AML-193 (cell line): Measurements from ENCODE around the gene COPS8.

ENCODE experiments used
- DNase-seq, 2 experiments: peaks; one replicate each; lab custom pipeline; 2025; lab: John Stamatoyannopoulos, UW

Gene COPS8

DNA sequence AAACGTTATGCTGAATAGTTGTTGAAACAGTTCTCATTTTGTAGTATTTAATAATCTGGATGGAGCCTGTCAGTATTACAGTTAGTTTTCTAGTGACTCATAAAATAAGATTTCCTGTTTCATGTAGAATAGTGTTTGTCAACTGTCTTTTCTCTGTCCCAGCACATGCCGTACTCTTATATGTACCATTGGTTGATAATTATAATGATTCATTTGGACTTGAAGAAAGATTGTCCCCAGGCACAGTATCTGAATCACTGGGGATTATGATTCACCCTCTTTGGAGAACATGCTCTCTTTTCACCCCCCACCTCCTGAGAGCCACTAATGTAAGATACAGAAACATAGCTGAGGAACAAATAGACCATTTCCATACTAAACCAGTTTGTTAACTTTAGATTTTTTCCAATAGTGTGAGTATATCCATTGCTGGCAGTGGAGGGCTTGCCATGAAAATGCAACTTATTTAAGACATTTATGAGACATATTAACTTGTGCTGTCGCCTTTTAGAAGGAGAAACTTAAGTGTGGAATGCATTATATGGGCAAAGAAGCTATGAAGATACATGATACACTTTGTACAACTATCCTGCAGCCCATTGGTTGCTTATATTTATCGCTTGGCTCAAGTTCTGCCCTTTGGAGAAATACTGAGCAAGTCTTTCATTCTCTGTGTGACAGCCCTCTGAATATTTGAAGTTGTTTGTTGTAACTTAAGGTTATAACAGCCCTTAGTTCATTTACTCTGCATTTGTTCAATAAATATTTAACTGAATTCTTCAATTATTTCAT lies 12.4 kb downstream of the COPS8 start:
- DNase-seq, result no peak

DNA sequence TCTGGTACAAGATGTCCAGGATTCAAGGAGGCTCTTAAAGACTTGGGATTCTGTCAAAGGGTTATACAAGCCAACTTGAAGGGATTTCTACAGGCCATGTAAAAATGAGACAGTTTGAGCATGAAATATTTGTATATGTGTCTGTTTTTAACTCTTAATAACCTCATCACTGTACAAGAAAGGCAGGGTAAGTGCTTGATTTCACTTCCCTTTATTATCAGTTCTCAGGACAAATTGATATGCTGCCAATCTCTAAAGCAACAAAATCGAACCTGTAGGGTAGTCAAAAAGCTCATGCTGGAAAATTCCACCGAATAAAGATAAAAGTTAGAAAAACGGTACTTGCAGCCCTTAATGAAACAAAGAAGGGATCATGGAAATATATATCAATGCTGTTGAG lies 14.1 kb downstream of the COPS8 start:
- no peak for DNase-seq

DNA sequence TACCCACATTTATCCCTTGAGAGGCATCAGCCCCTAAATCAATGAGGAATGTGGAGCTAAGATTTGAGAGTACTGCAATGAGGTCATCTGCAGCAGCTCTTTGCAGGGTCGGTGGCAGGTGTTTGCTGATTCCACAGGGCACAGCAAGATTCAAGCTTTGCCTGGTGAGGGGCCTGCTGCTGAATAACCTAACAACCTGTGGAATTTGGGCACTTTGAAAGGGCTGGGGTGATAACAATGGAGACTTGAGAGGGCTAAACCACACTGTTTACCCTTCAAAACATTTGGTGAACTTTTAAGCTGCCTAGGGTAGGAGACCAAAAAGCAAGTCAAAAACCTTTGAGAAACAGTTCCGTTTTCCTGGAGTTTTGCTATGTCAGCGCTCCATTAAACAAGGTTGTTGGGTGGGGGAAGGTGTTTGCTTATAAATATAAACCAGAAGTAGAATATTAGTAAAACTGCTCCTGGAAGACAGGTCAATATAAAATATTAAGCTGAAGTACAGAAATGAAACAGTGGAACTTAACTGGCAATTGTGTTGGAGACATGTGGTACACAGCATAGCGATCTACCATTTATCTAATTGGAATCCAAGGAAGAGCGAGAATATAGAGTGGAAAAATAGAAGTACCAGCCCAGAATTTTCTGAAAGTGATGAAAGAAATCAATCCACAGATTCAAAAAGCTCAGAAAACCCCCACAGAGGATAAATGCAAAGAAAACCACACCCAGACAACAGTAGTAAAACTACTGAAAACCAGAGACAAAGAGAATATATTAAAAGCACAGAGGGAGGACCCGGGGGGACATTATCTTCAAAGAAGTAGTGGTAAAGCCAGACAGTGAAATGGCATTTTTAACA lies 15.7 kb downstream of the COPS8 start:
- DNase-seq, result no peak

DNA sequence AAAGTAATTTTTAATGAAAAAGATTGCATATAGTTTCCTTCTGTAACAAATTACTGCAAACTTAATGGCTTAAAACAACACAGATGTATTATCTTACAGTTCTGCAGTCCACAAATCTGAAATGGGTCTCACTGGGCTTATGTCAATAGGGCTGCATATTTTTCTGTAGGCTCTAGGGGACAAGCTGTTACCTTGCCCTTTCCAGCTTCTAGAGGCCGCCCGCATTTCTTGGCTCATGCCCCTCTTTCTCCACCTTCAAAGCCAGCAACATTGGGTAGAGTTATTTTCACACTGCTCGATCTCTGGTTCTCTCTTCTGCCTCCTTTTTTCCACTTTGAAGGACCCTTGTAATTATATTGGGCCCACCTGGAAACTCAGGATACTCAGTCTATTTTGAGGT lies 16.7 kb downstream of the COPS8 start:
- no peak for DNase-seq

DNA sequence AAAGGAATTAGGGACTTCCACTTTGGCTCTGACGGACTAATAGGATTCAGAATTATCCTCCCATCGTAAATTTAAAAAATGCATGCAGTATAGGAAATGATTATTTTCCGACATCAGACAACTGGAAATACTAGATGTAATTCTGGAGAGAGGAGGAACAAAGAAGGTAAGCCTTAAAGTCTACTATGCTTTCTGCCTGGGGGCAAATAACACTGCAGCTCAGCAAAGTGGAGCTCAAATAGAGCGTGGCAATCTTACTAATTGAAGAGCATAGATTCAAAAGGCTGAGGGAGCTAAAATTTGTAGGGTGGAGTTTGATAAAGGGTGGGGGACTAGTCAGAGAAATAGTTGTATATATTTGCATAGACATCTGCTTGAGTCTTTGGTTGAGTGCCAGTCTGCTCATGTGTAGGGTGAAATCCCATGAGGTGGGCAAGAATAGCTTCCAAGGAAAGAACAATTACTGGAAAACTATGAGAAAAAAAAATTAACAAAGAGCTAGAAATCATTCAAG lies 23.8 kb downstream of the COPS8 start:
- no peak for DNase-seq

DNA sequence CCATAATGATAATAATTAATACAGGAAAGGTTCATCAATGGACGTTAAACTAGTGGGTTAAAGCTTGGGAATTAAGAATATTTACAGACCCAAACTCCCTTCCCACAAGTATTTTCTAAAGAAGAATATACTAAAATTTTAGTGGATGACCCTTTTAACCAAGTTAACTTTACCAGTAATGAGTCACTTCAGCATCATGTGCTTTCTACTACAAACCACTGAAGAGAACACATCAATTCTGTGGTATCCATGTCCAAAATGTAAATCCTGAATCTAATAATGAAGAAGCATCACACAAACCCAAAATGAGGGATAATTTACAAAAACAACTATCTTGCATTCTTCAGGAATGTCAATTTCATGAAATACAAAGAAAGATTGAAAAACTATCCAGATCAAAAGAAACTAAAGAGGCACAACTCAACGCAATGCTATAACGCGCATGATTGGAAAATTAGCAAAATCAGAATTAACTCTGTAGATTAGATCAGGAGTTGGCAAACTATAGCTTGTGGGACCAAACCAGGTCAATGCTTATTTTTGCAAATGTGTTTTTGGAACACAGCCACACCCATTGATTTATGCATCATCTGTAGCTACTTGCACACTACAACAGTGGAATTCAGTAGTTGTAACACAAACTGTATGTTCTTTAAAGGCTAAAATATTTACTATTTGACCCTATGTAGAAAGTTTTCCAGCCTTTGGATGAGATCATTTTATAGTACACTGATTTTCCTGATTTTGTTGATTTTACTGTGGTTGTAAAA lies 27.5 kb downstream of the COPS8 start:
- DNase-seq, result no peak

DNA sequence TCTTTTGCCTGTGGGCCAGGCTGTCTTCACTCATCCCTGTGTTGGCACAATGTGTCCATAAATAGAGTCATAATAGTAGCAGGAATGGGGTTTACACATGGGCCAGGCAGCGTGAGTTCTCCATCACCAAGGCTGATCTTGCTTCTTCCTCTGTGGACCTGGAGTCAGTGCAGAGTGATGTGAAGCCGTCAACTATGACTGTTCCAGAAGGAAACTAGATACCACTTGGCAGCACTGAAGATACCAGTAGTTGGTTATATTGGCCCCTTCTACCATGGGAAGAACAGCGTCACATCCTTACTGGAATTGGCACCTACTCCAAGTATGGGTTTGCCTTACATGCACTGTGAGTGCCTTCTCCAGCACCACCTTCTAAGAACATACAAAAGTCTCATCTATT lies 30.2 kb downstream of the COPS8 start:
- no peak for DNase-seq

DNA sequence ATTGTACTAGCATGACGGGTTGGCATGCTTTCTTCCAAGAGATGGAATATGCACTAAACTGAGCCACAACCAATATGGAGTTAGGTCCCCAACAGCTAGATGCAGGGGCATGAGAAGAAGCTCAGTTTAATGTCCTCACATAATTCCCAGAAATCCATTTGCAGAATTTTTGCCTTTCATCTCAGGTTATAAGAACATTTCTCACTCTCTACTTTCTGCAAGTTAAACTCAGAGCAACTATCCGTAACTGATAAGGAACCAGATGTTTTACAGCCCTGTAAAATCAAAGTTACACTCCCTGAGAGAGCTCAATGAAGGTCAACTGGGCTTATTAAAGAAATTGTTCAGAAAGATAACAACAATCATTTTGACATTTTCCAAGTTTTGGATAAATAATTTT lies 30.7 kb downstream of the COPS8 start:
- no peak for DNase-seq

DNA sequence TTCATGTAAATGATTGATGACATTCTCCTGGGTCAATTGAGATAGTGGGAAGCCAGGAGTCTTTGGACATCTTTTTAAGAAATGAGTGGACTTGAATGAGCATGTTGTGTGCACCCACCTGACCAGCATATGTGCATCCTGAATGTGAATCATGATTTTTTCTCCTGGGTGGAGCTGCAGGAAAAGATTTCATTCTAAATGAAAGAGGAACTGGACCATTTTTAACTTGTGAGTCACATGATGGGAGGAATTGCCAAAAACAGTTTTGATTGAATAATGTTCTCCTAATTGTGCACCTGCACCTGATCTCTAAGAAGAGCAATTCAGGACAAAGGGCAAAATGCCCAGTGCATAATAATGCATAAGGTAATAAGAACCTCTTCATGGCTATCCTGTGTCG lies 32.3 kb downstream of the COPS8 start:
- DNase-seq, result no peak

DNA sequence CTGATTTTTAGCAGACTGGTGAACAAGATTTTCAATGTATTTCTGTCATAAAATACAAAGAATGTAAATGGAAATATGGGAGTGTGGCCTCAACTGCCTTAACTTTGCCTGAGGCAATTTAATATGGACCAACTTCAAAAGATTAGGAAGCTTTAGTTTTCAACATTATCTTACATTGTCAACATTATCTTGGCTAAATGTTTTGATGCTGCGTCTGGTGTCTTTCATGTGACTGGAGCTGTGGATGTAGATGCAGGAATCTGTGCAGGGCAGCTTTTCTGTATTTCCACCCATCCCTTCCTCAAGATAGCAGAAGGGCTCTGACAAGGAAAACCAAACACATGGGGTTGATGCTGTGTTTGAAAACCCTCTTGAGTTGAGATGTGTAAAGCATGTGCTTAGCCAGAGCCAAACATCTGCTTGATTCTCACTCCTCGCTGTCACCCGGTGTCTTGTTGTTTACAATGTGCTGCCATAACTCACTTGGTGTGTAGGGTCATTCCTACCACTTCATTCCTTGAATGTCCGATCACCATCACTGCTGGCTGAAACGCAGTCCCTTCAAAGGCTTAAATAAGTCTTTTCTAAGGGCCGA lies 33.0 kb downstream of the COPS8 start:
- no peak for DNase-seq

DNA sequence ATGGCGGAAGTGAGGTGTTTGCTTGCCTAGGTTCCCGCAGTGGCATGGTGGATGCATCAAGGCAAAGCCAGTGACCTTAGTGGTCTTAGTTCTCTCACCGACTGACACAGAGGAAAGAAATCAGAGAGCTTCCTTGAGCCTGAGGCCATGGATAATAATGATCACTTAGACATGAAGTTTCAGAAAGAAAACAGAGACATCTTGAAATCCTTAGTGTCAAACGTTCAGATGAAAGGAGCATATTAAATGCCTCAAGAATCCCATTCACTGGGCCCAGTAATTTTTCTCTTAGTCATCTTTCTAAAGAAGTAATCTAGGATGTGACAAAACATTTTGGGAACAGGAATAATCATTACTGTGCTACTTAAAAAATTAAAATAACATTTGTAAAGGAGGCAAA lies 35.2 kb downstream of the COPS8 start:
- no peak for DNase-seq

DNA sequence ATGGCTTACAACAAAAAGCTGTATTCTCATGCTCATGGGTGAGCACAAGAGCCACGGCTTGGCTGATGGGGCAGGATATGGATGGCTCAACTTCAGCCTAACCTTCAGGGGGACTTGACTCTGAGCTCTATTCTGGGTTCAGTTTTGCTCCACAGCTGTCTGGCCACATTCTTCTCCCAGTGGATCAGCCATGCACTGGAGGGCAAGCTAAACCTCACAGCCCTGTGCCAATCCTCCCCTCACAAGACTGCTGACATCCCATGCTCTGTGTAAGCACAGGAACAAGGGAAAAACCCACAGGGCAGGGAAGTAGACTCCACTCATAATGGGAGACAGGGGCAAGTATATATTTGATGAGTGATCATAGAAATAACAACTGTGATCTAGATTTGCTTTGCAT lies 35.6 kb downstream of the COPS8 start:
- no peak for DNase-seq

DNA sequence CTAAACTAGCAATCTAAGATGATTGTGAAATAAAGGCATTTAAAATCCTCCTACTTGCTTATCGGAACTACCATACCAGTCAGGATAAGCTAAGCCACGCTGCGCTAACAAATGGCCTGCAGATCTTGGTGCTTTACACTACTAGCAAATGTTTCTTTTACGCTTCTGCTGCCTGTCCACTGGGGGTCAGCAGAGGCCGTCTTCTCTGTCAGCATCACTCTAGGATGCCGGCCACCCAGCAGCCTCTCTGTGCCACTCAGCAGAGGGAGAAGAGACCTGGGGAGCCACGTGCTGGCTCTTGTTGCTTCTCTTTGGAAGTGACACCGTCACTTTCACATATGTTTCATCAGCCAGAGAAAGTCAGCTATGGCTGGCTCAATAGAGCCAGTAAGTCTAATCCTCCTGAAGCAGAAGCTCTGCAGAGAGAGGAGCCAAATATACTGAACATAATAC lies 36.6 kb downstream of the COPS8 start:
- DNase-seq, result peak; percentile 33 to 53

DNA sequence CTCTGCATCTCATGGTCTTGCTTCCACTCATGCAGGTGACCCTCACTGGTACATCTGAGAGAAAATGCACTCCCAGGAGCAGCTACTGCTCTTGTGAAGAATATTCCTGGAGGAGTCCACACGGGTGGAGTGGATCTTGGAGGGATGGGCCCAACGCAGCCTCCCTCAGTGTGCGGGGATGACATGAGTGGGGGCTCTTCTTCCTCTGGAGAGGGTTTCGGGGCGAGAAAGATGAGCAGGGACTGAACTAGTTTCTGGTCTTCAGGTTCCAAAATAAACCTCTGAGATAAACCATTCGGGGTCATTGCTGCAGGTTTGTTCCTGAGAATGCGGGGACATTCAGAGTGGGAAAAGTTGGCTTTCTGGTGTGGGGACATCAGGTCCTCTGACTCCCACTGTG lies 39.1 kb downstream of the COPS8 start:
- DNase-seq, result no peak

DNA sequence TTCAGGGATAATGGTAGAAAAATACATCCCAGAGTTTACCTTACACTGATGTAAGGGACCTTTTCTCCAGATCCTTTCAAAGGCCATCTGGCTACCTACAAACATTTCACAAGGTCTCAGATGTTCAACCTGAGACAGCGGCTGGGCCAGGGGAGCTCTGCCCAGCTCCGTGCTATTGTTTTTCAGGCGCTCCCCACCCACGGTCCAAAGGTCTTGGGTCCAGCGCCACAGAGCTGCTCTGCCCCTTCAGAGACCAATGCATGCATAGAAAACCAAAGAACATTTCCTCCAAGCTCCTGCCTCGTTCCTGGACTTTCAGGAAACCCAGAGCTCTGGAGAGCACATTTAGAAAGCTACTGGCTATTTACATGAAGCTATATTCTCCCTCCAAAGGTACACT lies 40.3 kb downstream of the COPS8 start:
- DNase-seq, result no peak

DNA sequence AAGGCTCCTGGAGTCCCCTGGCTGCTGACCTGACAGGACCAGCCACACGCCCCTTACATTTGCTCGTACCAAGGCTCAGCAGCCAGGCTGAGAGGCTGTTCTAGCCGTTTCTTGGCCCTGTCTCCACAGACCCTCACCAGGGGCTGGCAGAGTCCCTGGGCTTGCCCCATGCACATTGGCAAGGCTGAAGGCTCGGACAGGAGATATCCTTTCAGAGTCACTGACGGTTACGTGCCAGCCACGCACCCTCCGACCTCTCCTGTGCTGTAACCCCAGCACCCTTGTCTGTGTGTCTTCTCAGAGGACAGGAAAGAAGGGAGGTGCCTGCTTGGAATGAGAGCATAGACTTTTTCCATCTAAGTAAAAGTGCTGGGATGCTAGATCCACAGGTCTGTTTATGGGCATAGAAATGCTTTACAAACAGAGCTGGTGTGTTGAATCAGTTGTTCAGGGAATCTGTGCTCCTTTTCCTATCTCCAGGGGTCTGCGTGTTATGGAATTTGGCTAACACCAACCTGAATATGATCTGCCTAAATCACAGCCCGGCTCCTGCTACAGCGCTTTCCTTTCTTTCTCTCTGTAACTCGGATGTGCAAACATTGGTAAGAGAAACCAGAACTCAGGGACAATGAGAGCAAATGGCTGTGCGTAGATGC lies 41.0 kb downstream of the COPS8 start:
- DNase-seq, result no peak

DNA sequence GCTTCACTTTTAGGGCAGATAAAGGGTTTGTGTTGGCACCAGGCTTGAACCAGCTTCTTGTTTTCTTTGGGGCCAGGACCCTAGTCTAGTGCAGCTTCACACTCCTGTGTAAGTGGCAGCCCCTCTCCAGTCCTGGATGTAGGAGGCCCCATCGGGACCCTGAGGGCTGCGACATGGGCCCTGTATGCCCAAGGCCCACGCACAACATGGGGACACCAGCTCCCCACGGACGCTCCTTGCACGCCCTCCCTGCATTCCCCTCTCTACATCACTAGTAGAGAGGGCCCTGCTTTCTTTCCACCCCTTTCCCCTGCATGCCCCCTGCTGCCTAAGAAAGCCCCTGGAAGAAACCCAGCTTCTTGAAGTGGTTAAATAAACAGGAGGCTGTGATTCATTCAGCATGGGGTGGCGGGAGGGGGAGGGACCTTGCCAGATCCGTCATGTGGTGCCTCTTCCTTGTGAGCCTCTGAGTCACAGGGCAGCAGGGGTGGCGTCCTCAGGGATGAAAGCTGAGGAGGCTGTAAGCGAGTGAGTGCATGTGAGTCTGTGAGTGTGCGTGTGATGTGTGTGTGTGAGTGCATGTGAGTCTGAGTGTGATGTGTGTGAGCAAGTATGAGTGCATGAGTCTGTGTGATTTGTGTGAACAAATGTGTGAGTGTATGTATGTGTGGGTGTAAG lies 42.5 kb downstream of the COPS8 start:
- DNase-seq, result no peak

DNA sequence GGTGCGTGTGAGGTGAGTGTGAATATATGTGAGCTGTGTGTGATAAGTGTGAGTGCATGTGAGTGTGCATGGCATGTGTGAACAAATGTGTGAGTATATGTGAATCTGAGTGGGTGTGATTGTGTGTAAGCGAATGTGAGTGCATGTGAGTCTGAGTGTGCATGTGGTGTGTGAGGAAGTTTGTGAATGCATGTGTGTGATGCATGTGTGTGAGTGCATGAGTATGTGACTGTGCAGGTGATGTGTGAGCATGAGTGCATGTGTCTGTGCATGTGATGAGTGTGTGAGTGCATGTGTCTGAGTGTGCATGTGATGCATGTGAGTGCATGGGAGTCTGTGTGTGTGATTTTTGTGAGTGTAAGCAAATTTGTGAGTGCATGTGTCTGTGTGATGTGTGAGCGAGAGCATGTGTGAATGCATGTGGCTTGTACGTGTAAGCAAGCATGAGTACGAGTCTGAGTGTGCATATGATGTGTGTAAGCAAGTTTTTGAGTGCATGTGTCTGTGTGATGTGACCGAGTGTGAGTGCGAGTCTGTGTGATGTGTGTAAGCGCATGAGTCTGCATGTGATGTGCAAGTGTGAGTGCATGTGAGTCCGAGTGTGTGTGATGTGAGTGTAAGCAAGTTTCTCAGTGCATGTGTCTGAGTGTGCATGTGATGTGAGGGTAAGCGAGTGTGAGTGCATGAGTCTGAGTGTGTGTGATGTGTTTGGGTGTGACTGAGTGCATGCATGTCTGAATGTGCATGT lies 43.3 kb downstream of the COPS8 start:
- DNase-seq, result no peak

DNA sequence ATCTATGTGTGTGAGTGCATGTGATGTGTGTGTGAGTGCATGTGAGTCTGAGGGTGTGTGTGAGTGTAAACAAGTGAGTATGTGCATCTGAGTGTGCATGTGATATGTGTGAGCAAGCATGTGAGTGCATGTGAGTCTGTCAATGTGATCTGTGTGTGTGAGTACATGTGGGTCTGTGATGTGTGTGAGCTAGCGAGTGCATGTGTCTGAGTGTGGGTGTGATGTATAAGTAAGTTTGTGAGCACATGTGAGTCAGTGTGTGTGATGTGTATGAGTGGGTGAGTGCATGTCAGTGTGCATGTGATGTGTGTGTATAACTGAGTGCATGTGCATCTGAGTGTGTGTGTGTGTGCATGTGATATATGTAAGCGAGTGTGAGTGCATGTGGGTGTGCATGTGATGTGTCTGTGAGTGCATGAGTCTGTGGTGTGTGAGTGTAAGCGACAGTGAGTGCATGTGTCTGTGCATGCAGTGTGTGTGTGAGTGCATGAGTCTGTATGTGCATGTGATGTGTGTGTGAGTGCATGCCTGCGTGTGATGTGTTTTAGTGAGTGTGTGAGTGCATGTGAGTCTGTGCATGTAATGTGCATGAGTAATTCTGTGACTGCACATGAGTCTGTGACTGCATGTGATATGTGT lies 44.1 kb downstream of the COPS8 start:
- DNase-seq, result no peak
